Astrocyte (in vitro differentiated cells and primary cell): Measurements from ENCODE around the gene UPK3BL1. TPM values are rescaled to one million over a fixed set of nuclear protein-coding genes. Genes with fewer than 3 reads are reported as not detected.
"Not testable (repeated sequence)": the region's sequence is repeated elsewhere in the genome, so short reads cannot be mapped to it uniquely, and the experiment has no call there.

Source experiments
- DNase-seq: peaks from one replicate; pipeline ENCODE4 v3.0.0-alpha.2; 2010; ENCODE audit warnings: low read depth
- FAIRE-seq: peaks from 2 replicates; lab custom pipeline; 2011; peaks lifted over from hg19 to GRCh38; lab: Jason Lieb, UNC
- H2AFZ ChIP-seq: 2 replicates; pipeline ENCODE4 v1.6.0; 2012; ENCODE audit warnings: low read depth, low read length, inconsistent platforms
- H3K27ac ChIP-seq: 2 replicates; pipeline ENCODE4 v1.5.1; 2011; ENCODE audit warnings: low read depth, low read length, inconsistent platforms
- H3K27me3 ChIP-seq: 2 replicates; pipeline ENCODE4 v1.6.0; 2011; ENCODE audit warnings: low read length, inconsistent platforms; ENCODE audit not compliant: insufficient read depth
- H3K36me3 ChIP-seq: 2 replicates; pipeline ENCODE4 v1.5.1; 2011; ENCODE audit warnings: low read length, inconsistent platforms; ENCODE audit not compliant: insufficient read depth
- H3K4me1 ChIP-seq: 2 replicates; pipeline ENCODE4 v1.5.1; 2011; ENCODE audit warnings: low read length, inconsistent platforms; ENCODE audit not compliant: insufficient read depth
- H3K4me2 ChIP-seq: 2 replicates; pipeline ENCODE4 v1.6.0; 2012; ENCODE audit warnings: low read length, inconsistent platforms
- H3K4me3 ChIP-seq: 2 replicates; pipeline ENCODE4 v1.5.1; 2011; ENCODE audit warnings: low read depth, mild to moderate bottlenecking, low read length, inconsistent platforms; ENCODE audit not compliant: insufficient read depth
- H3K79me2 ChIP-seq: 2 replicates; pipeline ENCODE4 v1.6.0; 2012; ENCODE audit warnings: mild to moderate bottlenecking, low read length, inconsistent platforms; ENCODE audit not compliant: insufficient read depth
- H3K9ac ChIP-seq: 2 replicates; pipeline ENCODE4 v1.6.0; 2012; ENCODE audit warnings: mild to moderate bottlenecking, low read length, inconsistent platforms
- H3K9me3 ChIP-seq: 2 replicates; pipeline ENCODE4 v1.5.1; 2012; ENCODE audit warnings: low read depth, mild to moderate bottlenecking, low read length, inconsistent platforms; ENCODE audit not compliant: insufficient read depth
- H4K20me1 ChIP-seq: 2 replicates; pipeline ENCODE4 v1.6.0; 2012; ENCODE audit warnings: low read length, inconsistent platforms; ENCODE audit not compliant: insufficient read depth
- H3K27ac Mint-ChIP-seq: one replicate; pipeline ENCODE4 v1.8.0; 2021; ENCODE audit warnings: mild to moderate bottlenecking, mixed read lengths; ENCODE audit not compliant: unreplicated experiment
- H3K27me3 Mint-ChIP-seq: one replicate; pipeline ENCODE4 v1.8.0; 2021; ENCODE audit warnings: low read depth, mixed read lengths; ENCODE audit not compliant: unreplicated experiment
- H3K36me3 Mint-ChIP-seq: one replicate; pipeline ENCODE4 v1.8.0; 2021; ENCODE audit warnings: low read depth, mixed read lengths; ENCODE audit not compliant: unreplicated experiment
- H3K4me1 Mint-ChIP-seq: one replicate; pipeline ENCODE4 v1.8.0; 2021; ENCODE audit warnings: low read depth, mixed read lengths; ENCODE audit not compliant: unreplicated experiment
- H3K4me3 Mint-ChIP-seq: one replicate; pipeline ENCODE4 v1.8.0; 2021; ENCODE audit warnings: mild to moderate bottlenecking, moderate library complexity, mixed read lengths; ENCODE audit not compliant: unreplicated experiment
- H3K9me3 Mint-ChIP-seq: one replicate; pipeline ENCODE4 v1.8.0; 2021; ENCODE audit warnings: mild to moderate bottlenecking, mixed read lengths; ENCODE audit not compliant: unreplicated experiment
- total RNA-seq: library from RNA; stranded (reverse); gene quantifications from 2 replicates; pipeline ENCODE4 v1.2.1, GENCODE V29; 2021

The UPK3BL1 gene
- total RNA-seq, 1 donor from 2014 or later: 12.2 TPM

DNA sequence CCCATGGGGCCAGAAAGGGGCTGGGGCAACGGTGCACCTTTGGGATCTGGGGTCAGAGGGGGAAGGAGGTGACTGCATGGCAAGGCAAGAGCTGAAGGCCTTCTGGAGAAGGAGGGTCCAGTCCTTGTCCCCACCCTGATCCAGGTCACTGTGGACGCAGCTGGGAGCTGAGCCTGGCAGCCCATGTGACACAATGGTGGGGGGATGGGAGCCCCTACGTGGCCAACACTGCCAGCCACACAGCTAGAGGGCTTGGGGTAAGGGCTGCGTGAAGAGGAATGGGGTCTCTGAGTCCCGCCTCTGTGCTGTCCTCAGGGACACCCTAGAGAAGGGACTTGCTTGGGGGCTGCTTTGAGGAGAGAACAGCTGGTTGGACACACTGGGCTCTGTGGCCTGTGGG, 38.2 kb upstream of the UPK3BL1 start:
- not testable (repeated sequence) for H3K27me3 ChIP-seq, FAIRE-seq, H3K79me2 ChIP-seq, DNase-seq, H3K36me3 ChIP-seq, H3K36me3 Mint-ChIP-seq, H3K27ac Mint-ChIP-seq, H3K4me2 ChIP-seq, H3K4me3 ChIP-seq, H3K27ac ChIP-seq, H2AFZ ChIP-seq, H3K4me1 ChIP-seq, H3K9ac ChIP-seq, H3K9me3 ChIP-seq, H3K27me3 Mint-ChIP-seq, H3K9me3 Mint-ChIP-seq, H3K4me1 Mint-ChIP-seq, H3K4me3 Mint-ChIP-seq, H4K20me1 ChIP-seq

DNA sequence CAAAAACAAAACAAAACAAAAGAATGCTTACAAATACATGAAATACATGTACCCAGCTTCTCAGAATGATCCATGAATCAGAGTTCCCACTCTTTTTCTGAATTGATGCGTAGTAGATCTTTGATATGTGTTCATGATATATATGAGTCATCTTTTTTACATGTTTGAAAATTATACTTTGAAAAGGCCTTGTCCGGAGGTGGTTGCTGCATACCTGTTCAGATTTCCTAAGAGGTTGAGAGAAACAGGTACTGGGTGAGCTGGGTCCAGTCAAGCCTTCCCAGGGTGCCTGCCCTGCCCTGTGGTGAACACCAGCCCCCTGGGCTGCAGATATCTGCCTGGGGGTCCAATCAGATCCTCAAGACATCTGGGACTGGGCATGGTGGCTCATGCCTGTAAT, 33.0 kb upstream of the UPK3BL1 start:
- H3K27me3 Mint-ChIP-seq, H3K4me1 Mint-ChIP-seq, DNase-seq, H3K36me3 Mint-ChIP-seq, H3K27ac Mint-ChIP-seq, H3K79me2 ChIP-seq, H3K27me3 ChIP-seq, H3K4me3 Mint-ChIP-seq, H3K4me1 ChIP-seq, H3K9me3 Mint-ChIP-seq, H3K9me3 ChIP-seq, H3K4me3 ChIP-seq, H3K9ac ChIP-seq, FAIRE-seq, H3K4me2 ChIP-seq, H3K36me3 ChIP-seq, H3K27ac ChIP-seq, H4K20me1 ChIP-seq, H2AFZ ChIP-seq: not testable (repeated sequence)

DNA sequence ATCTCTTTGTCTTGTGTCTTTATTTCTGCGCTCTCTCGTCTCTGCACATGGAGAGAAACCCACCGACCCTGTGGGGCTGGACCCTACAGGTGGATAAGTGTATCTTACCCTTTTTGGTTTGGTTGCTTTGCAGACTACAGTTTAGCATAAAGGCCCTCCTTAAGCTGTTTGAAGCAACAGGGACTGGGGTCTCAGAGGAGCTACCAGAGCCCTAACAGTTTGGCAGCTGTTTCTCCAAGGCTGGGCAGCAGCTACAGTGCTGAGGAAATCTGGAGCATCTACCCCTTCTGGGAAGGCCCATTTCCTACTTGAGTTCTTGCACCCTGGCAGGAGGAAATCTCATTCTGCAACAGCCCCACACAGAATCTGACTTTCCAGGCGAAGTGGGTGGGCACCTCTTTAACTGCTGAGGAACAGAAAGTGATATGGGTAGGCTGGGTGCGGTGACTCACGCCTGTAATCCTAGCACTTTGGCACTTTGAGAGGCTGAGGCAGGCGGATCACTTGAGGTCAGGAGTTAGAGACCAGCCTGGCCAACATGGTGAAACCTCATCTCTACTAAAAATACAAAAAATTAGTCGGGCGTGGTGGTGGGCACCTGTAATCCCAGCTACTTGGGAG, 31.0 kb upstream of the UPK3BL1 start:
- H3K4me1 Mint-ChIP-seq, H3K9me3 Mint-ChIP-seq, H3K4me1 ChIP-seq, H3K4me3 Mint-ChIP-seq, H3K27me3 Mint-ChIP-seq, H3K27me3 ChIP-seq, H3K27ac Mint-ChIP-seq, FAIRE-seq, H2AFZ ChIP-seq, DNase-seq, H3K36me3 Mint-ChIP-seq, H3K36me3 ChIP-seq, H4K20me1 ChIP-seq, H3K9ac ChIP-seq, H3K79me2 ChIP-seq, H3K4me2 ChIP-seq, H3K27ac ChIP-seq, H3K4me3 ChIP-seq, H3K9me3 ChIP-seq: not testable (repeated sequence)

DNA sequence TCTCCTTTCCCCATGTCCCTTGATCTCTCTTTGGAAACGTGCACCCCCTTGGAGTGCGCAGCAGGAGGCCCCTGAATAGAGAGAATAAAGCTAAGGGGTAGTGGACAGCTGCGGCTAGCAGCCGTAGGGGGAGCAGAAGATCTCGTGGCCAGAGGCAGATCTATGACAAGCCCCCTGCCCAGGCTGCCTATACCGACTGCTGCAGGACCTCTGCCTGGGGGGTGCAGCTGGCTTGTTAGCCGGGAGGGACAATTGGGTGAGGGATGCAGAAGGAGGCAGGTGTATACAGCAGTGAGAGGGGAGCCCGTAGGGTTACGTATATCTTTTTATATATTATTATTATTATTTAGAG, 29.3 kb upstream of the UPK3BL1 start:
- H3K27ac ChIP-seq, H3K4me3 Mint-ChIP-seq, H3K9me3 ChIP-seq, H3K36me3 ChIP-seq, FAIRE-seq, H3K4me1 ChIP-seq, H3K27me3 Mint-ChIP-seq, H3K4me2 ChIP-seq, H3K36me3 Mint-ChIP-seq, DNase-seq, H4K20me1 ChIP-seq, H3K9ac ChIP-seq, H3K4me3 ChIP-seq, H3K4me1 Mint-ChIP-seq, H2AFZ ChIP-seq, H3K27ac Mint-ChIP-seq, H3K27me3 ChIP-seq, H3K79me2 ChIP-seq, H3K9me3 Mint-ChIP-seq: not testable (repeated sequence)

DNA sequence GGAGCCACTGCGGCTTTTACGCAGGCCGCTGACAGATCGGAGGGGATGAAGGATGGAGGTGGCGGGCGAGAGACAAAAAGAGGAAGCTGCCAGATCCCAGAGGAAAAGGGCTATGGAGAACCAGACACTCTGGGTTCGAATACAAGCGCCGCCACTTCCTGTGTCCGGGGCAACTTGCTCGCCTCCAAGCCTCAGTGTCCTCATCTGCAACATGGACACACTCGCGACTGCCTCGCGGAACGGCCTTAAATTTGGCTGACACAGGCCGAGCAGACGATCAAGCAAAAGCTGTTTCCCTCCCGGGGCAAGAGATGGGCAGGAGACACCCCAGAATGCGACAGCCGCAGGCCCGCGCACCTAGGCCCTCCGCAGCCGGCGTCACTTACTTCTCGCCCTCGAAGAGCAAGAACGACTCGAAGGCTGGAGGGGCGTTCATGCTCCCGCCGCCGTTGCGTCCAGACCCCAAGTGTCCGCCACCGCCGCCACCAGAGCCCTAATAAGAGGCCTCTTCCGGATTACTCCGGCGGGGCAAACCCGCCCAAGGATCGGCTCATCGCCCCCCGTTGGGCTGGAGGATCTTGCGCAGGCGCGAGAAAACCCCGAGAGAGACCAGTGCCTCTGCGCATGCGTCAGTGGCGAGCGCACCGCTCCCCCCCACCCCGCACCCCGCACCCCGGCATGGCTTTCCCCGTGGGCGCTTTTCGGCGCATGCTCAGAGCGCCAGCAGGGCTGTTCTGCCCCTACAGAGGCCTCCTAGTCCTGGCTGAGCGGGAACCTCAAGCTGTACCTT, 28.8 kb upstream of the UPK3BL1 start, which contains the start of gene POLR2J2:
Gene POLR2J2, minus strand, starts transcription at position 498 of the 790 bp plus-strand sequence. Its CDS starts 62 bp downstream, at position 436.
- H4K20me1 ChIP-seq, H3K27ac Mint-ChIP-seq, H3K4me3 Mint-ChIP-seq, DNase-seq, H3K4me1 ChIP-seq, H3K4me1 Mint-ChIP-seq, H3K9me3 ChIP-seq, H3K4me2 ChIP-seq, H3K79me2 ChIP-seq, H3K36me3 ChIP-seq, H3K36me3 Mint-ChIP-seq, H3K27me3 ChIP-seq, FAIRE-seq, H3K9me3 Mint-ChIP-seq, H3K27ac ChIP-seq, H2AFZ ChIP-seq, H3K27me3 Mint-ChIP-seq: not testable (repeated sequence)
- Histone ChIP-seq H3K9ac (peak within 1 kb of the TSS; percentile 73), H3K4me3 (peak within 1 kb of the TSS; percentile 28)

DNA sequence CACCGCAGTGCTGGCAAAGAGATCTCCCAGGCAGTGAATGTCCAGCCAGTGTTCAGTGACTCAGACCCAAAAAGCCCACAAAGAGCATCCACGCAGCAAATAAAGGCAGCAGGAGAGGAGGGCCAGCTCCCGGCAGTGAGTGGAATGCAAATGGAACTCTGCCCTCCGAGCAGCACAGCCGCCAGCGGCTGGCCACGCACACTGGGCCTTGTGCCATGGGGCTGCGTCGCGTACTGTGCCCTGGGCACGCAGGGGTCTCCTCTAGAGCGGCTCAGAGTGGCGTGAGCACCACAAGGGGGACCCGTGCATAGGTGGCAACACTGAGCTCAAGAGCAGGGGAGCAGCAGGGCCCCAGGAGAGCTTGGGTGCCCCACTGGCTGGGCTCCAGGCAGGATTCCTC, 24.9 kb upstream of the UPK3BL1 start:
- not testable (repeated sequence) for H3K27me3 Mint-ChIP-seq, H3K36me3 ChIP-seq, DNase-seq, H3K9me3 ChIP-seq, H3K4me1 ChIP-seq, H3K4me3 Mint-ChIP-seq, H3K27ac Mint-ChIP-seq, H3K27ac ChIP-seq, H3K4me1 Mint-ChIP-seq, H3K4me2 ChIP-seq, H3K4me3 ChIP-seq, H3K27me3 ChIP-seq, H3K9ac ChIP-seq, H3K79me2 ChIP-seq, H3K9me3 Mint-ChIP-seq, FAIRE-seq, H3K36me3 Mint-ChIP-seq, H4K20me1 ChIP-seq, H2AFZ ChIP-seq
